NCI-H2029 treated with DMSO at 0.1 percent for 48 hours (cell line): ENCODE results near the gene PPP2R1B.
"Not testable (repeated sequence)": the region's sequence is repeated elsewhere in the genome, so short reads cannot be mapped to it uniquely, and the experiment has no call there.

Experiments
- DNase-seq: peaks from one replicate; lab custom pipeline; 2025; lab: John Stamatoyannopoulos, UW

Gene PPP2R1B

GRCh38 chr11:111726301-111726713 lies 39.9 kb downstream of the PPP2R1B start:
- DNase-seq = no peak

DNA sequence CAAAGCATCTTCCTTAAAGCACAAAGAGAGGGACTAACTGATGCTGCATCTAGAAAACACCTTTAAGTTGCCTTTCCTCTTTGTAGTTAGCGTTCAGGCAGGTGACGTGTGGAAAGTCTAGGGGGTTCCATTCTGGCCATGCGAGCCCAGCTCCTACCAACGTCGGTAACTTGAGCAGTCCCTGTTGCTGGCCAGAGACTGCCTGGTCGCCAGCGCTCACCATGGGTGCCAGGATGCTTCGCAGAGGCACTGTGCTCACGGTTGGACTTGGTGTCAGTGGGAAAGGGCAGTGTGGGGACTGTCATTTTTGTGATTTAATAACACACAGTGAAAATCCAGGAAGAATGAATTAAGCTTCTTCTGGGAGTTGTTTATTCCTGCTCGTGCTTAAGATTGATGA lies 40.6 kb downstream of the PPP2R1B start:
- DNase-seq = no peak

GRCh38 chr11:111724615-111725129 lies 41.5 kb downstream of the PPP2R1B start:
- no peak for DNase-seq

DNA sequence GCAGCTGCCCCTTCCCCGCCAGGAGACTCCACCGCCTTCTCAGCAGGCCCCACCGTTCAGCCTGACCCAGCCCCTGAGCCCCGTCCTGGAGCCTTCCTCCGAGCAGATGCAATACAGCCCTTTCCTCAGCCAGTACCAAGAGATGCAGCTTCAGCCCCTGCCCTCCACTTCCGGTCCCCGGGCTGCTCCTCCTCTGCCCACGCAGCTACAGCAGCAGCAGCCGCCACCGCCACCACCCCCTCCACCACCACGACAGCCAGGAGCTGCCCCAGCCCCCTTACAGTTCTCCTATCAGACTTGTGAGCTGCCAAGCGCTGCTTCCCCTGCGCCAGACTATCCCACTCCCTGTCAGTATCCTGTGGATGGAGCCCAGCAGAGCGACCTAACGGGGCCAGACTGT lies 42.6 kb downstream of the PPP2R1B start:
- DNase-seq = no peak

DNA sequence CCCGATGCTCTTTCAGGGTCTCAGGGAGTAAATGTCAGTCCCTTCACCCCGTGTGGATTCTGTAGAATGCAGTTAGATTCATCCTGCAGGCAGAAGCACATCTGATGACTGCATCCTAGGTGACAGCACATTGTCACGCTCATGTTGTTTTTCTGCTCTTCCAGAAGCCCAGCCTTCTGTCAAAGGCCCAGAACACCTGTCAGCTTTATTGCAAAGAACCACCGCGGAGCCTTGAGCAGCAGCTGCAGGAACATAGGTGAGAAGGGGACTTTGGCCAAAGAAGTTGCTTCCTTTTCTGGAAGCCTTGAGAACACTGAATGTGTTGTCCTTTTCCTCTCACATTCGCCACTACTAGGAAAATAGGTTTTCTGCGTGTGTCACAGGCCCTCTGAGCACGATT lies 43.7 kb downstream of the PPP2R1B start:
- DNase-seq = no peak

GRCh38 chr11:111720801-111721494 lies 45.2 kb downstream of the PPP2R1B start:
- no peak for DNase-seq

- DNase-seq = no peak
These were observed 46.8 kb downstream of the PPP2R1B start for GRCh38 chr11:111719379-111719778.

- no peak for DNase-seq
These were observed 47.3 kb downstream of the PPP2R1B start for GRCh38 chr11:111718859-111719258.

GRCh38 chr11:111718436-111718835 lies 47.8 kb downstream of the PPP2R1B start:
- DNase-seq = no peak

DNA sequence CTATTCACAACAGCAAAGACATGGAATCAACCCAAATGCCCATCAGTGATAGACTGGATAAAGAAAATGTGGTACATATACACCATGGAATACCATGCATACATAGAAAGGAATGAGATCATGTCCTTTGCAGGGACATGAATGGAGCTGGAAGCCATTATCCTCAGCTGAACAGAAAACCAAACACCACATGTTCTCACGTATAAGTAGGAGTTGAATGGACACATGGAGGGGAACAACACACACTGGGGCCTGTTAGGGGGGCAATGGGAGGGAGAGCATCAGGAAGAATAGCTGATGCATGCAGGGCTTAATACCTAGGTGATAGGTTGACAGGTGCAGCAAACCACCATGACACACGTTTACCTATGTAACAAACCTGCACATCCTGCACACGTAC lies 48.5 kb downstream of the PPP2R1B start:
- DNase-seq = not testable (repeated sequence)

DNA sequence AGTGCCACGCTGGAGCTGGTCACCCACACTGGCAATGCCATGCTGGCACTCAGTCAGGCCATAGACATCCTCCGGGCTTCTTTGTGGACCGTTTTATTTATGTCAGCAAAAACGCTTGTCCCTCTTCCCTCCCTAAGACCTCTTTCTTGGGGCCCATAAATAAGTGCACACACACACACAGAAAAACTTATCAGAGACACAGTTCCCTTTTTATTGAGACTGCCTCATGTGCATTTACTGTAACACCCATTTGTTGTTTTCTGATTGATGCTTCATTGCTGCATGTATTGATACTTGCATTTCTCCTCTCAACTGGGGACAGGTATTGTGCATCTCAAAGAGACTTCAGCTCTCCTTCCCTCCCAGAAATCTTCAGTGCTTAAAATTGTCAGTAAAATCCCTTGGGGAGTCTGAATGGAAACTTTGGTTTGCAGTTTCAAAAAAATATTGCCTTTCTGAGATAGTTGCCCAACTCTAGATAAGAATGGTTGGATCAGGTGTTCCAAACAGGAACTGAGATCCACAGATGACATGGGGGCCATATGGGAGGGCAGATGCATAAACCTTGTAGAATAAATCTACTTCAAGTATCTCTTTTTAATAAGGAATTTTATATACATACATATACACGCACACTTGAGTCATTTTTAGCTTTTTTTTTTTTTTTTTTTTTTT lies 50.9 kb downstream of the PPP2R1B start:
- no peak for DNase-seq

DNA sequence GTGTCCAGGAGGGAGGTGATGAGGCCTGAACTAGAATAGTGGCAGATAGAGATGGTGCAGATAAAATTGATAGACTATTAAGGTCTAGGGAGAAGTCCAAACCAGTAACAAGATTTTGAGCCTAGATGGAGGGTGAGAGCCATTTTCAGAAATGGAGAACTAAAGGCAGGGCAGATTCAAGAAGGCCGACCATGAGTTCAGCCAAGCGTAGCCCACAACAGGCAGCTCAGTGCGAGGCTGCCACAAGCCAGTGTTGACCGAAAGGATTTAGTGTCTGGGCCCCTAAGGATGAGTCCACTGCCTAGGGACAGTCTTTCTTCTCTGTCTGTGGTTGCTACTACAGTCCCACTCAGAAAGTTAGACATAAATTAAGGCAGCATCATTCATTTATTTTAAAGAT lies 51.7 kb downstream of the PPP2R1B start:
- no peak for DNase-seq

DNA sequence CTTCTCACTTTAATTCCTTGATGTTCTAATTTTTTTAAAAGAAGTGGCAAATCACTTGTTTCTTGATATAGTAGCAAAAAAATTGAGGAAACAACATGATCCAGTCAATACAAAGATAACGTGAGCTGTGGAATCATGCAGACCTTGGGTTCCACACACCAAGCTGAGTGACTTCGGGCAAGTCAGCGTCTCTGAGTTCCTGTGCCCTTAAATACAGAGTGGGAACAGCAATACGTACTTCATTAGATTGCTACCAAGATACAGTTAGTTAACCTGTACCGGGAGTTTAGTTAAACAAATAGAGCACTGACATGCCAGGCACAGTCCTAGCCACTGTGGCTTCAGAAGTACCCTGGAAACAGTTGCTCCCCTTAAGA lies 58.5 kb downstream of the PPP2R1B start:
- no peak for DNase-seq

GRCh38 chr11:111707039-111707690 lies 59.0 kb downstream of the PPP2R1B start:
- no peak for DNase-seq

GRCh38 chr11:111703576-111703975 lies 62.6 kb downstream of the PPP2R1B start:
- DNase-seq = no peak

DNA sequence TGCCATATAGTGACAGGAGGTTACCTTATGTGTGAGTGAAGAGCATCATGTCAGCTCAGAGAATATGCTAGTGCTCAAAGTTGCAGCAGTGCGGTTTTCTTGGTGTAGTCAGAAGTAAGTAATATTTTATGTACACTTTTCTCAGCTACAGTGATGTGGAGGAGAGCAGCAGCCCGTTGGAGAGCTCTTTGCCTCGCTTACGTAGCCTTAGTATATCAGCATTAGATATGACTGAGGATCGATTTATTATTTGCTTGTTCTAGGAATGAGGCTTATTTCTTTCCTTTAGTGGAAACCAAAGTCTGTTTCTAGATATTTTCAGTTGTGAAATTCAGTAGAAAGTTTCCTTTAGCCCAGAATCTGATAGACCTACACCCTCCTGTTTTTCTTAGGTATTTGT lies 63.6 kb downstream of the PPP2R1B start:
- no peak for DNase-seq

DNA sequence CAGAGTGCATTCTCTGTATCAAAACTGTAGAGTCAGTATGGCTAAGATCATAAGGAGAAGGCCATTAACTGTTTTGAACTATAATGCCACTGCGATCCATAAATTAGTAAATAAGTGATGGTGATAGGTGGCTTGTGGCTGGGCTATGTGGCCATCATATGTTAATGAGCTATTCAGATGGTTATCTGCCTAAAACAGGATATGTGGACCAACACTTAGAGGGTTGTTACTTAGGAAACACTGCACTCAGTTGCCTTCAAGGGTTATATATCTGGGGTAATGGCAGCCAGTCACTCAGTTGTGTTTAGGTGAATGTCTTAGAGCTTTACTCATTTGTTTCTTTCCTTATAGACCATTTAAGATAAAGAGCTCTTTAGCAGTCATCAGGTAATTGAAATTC lies 66.0 kb downstream of the PPP2R1B start:
- no peak for DNase-seq

- no peak for DNase-seq
These were observed 66.5 kb downstream of the PPP2R1B start for GRCh38 chr11:111699579-111700156.

DNA sequence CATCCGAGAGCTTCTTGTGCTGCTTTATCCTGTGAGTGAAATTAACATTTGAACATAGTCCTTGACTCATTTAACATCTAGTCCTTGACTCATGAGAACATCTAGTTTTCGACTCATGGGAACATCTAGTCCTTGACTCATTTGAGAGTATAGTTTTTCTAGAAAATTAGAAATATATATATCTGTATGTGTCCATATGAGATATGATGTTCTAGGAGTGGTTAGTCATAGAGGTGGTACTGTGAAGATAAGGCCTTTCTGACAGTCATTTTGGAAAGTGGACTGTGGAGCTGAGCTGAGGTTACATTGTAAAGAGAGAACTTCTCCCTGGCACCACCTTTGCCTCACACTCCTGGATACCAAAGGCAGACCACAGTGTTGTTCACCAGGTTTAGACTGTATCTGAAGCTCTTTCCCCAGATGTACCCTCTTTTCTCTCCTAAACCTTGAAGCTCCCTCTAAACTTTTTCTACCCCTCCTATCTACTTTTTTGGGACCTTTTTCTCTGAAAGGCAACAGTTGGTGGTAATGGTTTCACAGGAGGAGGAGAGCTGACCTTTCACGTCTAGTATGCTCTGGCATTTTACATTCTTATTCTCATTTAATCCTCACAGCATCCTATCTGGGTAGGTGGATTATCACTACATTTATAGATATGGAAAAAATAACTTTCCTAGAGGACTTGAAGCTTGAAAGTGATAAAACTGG lies 67.2 kb downstream of the PPP2R1B start:
- DNase-seq = no peak

DNA sequence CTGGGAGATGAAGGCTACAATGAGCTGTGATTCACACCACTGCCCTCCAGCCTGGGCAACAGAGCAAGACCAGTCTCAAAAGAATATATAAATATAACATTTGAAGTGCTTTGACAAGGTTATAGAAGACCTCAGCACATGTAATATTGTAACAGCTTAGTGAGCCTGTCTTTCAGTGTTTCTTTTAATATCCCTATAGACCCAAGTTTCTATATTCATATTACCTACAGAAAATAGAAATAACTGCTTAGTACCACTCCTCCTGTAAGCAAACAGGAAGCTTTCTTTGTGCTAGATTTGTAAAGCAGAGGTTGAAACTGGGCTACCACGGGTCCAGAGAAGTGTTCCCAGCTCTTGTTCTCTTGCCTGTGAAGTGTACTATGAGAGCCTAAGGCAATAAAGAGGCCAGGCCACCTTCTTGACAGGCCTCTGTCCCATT lies 68.2 kb downstream of the PPP2R1B start:
- peak; percentile 22 for DNase-seq

DNA sequence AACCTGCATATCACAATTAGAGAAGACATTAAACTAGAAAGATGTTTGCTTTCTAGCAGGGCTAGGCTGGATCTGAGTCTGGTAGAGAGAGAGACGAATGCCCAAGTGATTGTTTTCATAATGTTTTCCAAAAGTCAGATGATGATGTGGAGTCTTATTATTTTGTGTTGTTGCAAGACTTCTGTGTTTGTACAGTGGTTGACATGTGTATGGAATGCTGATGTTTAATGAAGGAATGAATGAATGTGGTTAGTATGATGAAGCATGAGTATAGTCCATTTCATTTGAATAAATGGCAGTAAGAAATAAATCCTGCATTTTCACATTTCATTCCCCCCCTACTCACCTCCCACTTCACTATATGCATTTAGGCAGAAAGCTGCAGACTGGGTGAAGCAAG lies 69.6 kb downstream of the PPP2R1B start:
- no peak for DNase-seq

DNA sequence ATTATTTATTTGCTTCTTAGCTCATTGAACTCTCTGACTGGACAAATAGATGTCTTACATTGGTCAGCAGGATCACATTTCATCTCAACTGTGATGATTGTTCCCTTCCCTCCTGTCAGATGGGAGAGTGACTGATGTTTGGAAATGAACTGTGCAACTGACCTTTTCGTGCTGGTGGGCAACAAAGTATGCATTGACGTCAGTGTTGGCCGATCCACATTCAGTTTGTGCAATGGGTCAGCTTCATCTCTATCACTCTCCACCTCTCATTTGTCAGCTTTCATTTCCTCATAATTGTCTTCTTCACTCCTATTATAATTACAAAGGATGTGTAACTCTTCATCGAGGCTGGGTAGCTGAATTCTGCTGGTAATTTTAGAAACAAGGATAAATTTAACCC lies 71.3 kb downstream of the PPP2R1B start:
- peak; percentile 7 for DNase-seq
